ENCODE data around the gene ASB11.

DNA sequence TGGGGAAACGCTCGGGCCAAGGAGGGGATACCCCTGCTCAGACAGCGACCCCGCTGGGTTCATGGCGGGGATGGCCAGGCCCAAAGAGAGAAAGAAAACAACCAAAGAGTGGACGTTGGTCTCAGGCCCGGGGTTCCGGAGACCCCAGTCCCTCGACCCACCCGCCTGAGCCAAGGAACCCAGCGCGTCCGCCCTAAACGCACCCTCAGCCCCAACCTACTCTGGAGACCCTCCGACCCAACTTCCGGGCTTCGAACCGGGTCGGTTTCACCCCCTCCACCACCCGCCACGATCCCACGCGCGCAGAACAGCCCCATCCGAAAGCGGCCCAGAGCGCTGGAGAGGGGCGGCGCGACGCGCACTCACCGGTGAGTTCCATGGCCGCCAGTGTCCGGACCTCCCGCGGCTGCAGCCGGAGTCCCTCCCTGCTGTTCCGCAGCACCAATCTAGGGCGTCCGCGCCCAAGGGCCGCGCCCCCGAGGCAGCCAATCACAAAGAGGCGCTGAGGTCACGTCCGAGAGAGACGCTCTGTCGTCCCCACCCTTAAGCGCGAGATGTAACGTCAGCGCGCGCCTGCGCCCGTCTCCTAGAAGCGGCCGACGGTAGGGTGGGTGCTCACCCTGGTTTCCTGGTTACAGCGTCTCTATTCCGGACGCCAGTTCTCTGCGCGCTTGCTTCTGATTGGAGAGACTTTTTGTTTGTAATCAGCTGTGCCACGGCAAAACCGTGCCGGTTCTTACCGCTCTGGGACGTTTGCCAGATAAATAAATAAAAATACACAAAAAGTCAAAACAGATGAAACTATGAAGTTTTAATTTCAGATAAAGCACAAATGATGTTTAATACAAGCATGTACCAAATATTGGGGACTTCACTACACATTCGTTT is 19.9 kb upstream of the ASB11 start, which contains the start of gene PIGA:
- TF ChIP-seq, protein P1, sequence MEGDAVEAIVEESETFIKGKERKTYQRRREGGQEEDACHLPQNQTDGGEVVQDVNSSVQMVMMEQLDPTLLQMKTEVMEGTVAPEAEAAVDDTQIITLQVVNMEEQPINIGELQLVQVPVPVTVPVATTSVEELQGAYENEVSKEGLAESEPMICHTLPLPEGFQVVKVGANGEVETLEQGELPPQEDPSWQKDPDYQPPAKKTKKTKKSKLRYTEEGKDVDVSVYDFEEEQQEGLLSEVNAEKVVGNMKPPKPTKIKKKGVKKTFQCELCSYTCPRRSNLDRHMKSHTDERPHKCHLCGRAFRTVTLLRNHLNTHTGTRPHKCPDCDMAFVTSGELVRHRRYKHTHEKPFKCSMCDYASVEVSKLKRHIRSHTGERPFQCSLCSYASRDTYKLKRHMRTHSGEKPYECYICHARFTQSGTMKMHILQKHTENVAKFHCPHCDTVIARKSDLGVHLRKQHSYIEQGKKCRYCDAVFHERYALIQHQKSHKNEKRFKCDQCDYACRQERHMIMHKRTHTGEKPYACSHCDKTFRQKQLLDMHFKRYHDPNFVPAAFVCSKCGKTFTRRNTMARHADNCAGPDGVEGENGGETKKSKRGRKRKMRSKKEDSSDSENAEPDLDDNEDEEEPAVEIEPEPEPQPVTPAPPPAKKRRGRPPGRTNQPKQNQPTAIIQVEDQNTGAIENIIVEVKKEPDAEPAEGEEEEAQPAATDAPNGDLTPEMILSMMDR (IDR thresholded peaks at IDR 0.05 in 8 of 11, conservative IDR thresholded peaks at IDR 0.05 in 3 of 11), result peak in 3 of 11 experiments; percentile 6 to 23 (median 13)
- TF ChIP-seq POLR2A (IDR thresholded peaks at IDR 0.05), result peak in 1 of 3 donors; percentile 85

All from spleen (tissue), 7 donors.